GM18499 (cell line): Measurements from ENCODE around the gene RIPOR3.
"Not testable (repeated sequence)": the region's sequence is repeated elsewhere in the genome, so short reads cannot be mapped to it uniquely, and the experiment has no call there.

Experiments
- ATAC-seq: cut with Tn5 transposase; IDR thresholded peaks from one replicate; pipeline ENCODE4 v1.9.1; 2021; ENCODE audit warnings: moderate number of reproducible peaks; ENCODE audit not compliant: insufficient read depth, unreplicated experiment

RIPOR3 gene

DNA sequence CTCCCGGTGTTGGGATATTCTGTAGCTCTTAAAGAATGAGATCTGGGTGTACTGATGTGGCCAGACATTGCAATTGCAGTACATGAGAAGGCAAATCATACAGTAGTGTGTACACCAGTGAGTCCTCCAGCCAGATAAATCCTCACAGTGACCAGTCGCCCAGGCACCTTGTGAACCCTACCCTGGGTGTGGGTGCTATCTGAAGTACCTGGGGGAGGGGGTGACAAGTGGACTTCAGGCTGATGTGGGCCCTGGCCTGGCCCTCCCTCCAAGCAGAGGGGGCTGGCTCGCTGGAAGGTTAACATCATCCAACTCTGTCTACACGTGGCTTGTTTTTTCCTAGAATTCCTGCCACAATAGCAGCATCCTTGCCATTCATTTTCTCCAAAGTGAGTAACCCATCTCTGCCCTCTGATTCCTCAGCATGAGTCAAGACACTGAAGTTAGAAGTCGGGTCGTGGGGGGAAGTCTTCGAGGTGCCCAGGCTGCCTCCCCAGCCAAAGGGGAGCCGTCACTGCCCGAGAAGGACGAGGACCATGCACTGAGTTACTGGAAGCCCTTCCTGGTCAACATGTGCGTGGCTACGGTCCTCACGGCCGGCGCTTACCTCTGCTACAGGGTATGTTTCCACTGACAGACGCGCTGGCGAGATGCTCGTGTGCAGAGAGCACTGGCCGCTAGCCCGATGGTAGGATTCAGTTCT, 110.3 kb downstream of the RIPOR3 start:
- no peak for ATAC-seq

DNA sequence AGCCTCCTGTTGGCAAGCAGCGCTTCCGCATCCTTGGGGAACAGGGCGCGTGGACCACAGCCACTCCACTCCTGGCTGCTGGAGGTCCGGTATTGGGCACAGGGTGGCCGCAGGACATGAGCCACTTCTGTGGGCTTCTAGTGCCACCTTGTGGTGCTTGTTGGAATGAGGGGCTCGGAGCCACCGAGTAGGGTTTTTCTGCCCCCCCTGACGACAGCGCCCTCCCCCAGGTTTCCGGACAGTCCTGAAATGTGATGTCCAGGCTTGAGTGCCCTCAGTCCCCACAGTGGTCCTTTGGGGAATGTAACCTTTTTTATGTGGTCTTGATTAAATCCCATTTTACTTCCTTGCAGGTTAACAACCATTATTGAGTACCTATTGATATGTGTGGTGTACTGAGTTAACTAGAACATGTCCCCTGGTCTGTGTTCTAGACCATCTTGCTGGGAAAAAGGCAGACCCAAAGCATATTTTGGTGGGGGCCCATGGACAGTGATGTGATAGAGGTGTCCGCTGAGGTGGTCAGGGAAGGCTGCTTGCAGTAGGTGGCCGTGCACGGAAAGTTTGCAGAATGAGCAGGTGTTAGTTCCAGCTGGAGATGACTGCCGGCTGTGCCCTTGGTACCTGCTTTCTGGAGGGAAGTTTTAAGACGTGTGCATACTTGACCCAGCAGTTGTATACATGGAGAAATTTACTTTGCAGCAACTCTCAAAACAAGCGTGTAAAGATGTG, 111.2 kb downstream of the RIPOR3 start:
- no peak for ATAC-seq

DNA sequence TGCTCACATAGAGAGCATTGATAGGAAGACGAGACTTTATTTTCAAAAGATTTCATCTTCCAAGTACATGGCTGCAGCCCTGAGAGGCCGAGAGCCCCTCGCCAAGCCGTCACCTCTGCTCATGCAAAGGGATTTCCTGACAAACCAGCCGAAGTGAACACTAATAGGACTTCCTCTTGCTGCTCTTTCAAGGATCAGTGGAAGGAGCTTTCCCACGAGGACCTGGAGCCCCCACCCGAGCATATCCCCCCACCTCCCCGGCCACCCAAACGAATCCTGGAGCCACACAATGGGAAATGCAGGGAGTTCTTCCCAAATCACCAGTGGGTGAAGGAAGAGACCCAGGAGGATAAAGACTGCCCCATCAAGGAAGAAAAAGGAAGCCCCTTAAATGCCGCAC, 111.8 kb downstream of the RIPOR3 start:
- ATAC-seq = no peak

DNA sequence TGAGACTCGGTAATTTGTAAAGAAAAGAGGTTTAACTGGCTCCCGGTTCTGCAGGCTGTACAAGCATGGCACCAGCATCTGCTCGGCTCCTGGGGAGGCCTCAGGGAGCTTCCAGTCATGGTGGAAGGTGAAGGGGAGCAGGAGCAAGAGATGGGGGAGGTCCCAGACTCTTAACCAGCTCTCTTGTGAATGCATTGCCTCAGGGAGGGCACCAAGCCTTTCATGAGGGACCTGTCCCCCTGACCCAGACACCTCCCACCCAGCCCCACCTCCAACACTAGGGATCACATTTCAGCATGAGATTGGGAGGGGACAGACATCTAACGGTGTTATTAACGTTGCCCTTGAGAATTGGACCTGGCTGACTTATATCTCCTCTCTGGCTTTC, 112.6 kb downstream of the RIPOR3 start:
- ATAC-seq = no peak

DNA sequence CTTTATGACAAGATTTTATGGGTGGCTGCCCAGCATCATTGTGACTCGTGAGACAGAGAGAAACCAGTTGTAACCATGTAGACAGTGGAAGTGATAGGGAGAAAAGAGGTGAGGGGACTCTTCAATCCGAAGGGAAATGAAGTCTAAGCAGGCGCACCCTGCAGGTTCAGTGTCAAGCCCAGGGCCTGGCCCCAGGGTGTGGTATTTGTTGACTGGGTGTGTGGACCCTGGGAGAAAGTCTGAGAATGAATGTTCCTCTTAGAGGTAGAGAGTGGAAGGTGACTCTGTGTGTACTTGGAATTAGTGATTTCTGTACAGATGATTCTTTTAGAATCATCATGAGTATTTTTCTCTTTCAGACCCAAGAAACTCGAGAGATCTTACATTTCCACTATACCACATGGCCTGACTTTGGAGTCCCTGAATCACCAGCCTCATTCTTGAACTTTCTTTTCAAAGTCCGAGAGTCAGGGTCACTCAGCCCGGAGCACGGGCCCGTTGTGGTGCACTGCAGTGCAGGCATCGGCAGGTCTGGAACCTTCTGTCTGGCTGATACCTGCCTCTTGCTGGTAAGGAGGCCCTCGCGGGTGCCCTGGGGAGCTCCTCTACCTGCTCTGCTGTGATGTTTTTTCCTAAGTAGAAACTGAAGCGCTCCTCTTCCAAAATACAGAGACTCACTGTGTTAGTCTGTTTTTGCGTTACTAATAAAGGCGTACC, 113.1 kb downstream of the RIPOR3 start:
- no peak for ATAC-seq

DNA sequence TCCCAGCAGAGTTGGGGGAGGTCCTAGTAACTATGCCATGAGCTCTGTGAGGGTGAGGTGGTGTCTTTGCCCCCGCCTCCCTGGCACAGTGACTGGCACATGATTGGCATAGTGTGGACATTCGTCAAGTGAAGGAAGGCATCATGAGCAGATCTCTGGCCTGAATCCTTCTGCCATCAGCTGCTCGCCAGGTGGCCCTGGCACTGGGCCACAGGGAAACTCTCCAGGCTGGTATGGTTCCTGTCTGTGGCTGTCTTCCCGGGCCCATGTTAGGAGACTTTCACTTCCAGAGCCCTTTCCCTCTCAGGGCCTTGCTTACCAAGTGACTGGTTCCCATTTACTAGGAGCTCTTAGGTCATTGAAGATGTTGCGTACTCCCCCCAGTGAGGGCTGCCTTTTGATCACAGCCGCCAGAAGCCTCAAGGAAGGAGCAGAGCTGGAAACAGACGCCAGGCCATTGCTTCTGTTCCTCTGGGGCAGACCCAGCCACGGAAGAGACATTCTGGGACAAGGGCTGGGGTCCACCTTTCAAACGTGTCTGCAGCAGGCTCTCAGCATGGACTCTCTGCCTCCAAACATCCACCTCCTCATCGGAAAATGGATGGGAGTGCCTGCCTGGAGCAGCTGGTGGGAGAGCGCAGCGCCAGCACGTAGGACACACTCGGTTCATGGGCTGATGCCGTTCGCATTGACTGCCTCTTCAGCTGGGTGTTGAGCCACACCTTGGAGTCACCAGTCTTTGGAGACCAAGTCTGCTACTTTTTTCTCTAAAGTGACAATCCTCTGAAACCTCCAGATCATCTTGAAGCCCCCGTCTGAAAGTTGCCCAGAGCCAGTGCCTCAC, 113.9 kb downstream of the RIPOR3 start:
- ATAC-seq = no peak

DNA sequence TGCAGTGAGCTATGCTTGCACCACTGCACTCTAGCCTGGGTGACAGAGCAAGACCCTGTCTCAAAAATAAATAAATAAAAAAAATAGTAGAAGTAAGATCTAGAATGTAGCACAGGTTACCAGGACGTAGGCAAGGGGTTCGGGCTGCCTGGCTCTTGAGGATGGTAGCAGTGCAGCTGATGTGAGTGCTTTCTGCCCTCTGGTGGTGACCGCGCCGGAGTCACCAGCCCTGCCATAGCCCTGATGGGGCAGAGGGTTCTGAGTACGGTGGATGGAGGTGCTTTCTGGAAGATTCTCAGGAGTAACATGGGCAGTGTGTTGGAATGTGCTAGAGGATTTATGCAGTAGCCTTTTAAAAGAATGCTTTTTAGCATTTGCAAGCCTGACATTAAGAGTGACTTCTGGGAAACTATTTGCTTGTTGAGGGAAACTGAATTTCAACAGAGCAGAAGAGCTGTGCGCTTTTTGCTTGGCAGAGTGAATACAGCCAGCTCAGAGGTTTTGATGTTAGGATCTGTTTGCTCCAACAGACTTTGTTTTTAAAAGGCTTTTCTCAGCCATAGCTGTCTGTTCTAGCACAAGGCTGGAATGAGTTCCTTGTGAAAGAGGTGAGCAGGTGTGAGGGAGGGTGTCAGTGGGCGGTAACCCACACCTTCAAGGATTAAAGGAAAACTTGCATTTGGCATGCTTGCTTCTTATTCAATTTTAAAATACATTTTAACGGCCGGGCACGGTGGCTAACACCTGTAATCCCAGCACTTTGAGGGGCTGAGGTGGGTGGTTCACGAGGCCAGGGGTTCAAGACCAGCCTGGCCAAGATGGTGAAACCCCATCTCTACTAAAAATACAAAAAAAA, 115.2 kb downstream of the RIPOR3 start:
- no peak for ATAC-seq

DNA sequence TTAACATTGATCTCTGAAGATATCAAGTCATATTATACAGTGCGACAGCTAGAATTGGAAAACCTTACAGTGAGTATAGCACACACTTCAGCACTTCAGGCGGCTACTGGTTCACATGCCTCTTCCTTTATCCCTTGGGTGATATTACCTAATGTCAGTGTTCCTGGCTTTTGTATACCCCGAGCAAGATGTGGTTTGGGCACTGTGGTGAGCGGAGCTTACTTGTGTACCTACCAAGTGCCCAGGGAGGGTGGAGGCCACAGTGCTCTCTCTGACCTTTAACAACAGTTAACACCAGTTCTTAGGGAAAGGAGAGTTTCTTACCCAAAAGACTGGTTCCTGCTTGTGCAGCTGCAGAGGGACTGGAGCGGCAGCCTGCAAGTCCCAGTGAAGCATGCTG, 116.8 kb downstream of the RIPOR3 start:
- no peak for ATAC-seq

DNA sequence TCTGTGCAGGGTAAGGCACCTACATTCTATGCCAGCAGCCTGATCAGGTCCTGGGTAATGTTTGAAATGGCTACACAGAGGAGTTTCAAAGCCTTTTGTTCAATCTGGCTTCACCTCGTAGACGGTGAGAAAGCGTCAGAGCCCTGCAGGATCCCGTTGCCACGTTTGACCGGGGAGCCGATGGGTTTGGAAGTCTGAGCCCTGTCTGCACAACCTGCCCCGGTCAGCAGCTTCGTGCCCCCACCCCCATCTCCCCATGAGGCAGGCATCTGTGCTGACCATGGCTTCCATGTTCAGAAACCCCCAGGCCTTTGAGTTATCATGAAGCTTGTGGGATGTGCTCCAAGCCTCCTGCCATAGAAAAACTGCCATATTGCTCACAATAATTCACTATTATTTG, 117.2 kb downstream of the RIPOR3 start:
- ATAC-seq = no peak

DNA sequence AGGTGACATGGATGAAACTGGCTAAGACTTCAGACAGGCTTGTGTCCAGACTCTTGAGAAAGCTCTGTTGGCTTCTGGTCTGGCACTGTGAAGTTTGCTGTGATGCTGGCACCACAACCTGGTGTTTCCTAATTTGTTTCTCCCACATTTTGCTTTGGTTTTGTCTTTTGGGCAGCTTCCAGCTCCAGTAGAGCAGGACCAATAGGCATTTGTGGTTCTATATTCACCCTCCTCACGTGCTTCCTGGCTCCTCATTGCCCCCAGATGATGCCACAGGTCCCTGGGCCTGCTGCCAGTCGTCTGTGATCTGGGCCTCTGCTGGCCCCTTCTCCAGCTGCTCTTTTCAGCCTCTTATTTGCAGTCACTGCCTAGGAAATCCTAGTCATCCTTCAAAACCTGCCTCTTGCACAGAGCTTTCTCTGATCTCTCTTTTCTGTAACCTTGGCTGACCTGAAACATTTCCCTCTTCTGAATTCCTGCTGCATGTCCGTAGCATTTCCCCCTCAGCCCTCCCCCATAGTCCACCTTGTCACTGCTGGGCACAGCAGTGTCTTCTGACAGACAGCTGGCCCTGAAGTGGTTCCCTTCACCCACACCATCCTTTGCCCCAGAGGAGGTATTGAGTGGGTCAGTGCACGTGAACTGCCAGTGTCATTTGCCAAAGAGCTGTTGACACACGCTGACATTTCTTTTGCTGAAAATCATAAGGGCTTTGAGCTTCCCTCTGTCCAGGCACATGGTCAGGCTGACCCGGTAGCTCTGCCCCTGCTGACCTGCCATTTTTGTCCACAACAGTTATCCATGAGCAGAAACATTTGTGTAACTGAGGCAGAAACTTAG, 118.2 kb downstream of the RIPOR3 start:
- ATAC-seq = no peak

DNA sequence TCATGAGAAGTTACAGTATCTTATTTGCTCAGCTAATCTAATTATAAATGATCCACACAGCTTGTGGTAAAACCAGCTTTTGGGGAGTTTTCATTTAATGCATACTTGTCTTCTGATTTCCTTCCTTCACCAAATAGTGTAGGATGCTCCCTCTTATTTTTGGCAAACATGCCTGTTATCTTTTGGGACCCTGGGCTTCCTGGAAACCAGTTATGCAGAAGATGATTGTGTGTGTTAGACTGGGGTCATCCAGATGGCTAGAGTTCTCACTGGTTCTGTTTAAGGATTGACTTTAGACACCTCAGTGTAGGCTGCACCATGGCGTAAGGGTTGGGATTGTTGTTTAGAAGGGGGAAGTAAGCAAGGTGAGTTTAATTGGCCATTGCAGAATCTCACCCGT, 119.9 kb downstream of the RIPOR3 start:
- no peak for ATAC-seq

DNA sequence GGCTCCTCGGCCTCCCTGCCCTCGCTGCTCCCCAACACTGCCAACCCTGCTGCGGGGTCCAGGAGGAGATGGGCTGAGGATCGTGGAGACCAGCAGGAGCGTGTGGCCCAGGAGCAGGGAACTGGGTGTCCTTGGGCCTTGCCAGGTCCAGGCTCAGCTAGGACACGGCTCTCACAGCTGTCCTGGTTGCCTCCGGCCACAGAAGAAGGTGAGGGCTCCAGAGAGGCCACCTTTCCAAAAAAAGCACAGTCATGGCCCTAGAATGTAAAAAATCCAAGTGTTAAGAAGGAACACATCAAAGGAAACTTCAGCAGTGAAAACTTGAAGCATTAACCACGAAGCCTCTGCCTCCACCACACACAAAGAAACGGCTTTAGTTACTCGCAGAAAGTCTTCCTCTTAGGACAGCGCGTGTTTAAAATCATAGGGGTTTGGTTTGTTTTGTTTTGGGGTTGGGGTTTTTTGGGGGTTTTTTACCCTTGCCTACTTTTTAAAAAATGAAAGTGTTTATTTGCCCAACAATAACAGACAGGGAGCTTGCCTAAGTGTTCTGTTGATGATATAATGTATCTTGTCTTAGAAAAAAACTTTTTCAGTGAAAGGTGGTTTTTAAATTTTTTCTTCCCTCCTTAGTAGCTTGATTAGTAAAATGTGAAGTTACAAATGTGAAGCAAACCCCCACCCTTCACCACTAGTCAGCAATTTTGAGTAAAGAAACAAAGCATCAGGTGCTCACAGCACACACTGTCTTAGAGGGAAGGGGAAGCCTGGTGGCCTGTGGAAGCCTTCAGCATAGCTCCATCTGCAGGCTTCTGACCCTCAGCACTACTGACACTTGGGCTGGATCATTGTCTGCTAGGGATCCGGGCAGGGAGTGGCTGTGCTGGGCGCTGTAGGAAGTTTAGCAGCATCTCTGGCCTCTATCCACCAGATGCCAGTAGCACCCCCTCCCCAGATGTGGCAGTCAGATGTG, 121.2 kb downstream of the RIPOR3 start:
- no peak for ATAC-seq

DNA sequence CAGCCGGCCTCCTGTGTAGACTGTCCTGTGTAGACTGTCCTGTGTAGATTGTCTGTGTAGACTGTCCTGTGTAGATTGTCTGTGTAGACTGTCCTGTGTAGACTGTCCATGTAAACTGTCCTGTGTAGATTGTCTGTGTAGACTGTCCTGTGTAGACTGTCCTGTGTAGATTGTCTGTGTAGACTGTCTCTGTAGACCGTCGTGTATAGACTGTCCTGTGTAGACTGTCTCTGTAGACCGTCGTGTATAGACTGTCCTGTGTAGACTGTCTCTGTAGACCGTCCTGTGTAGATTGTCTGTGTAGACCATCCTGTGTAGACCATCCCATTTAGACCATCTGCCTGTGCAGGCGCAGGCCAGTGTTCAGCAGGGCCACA, 121.9 kb downstream of the RIPOR3 start:
- ATAC-seq = not testable (repeated sequence)

DNA sequence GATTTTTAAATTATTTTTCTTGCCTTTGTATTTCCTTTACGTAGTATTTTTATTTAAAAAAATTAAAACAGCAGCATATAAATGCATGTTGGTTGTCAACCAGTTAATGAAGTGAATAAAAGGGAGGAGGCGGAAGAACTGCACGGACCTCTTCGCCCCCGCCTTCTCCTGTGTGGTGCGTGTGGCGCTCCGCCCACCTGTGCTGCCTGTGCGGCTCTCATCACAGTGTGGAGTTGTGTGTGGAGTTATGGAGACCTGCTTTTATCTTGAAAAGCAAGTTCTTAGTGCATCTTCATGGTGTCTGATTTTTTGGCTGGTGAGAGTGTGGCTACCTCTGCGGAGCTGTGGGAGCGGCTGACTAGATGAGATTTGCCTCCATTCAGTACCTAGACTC, 122.8 kb downstream of the RIPOR3 start:
- ATAC-seq = no peak

DNA sequence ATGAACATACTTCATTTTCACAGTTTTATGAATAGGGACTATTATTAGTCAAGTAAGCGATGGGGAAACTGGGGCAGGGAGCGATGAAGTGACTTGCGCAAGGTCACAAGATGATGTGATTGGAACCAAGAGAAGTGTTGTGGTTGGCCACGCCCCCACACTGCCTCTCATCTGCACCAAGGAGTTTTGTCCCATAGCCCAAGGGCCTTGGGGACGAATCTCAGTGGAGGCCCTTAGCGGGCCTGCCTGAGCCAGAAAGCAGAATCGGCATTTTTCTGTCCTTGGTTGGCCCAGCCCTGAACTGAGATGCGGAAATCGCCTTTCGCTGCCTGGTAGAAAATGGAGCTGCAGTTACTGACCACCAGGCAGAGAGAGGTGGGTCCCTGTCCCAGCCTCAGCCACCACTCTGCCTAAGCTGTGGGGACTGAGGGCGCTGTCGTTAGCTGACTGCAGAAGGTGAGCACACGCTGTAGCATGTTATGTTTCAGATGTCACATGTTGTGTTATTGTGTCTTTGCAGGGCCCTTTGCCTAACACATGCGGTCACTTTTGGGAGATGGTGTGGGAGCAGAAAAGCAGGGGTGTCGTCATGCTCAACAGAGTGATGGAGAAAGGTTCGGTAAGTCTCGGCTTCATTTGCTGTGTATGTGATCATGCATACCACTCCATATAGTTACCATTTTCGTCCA, 123.3 kb downstream of the RIPOR3 start:
- no peak for ATAC-seq

DNA sequence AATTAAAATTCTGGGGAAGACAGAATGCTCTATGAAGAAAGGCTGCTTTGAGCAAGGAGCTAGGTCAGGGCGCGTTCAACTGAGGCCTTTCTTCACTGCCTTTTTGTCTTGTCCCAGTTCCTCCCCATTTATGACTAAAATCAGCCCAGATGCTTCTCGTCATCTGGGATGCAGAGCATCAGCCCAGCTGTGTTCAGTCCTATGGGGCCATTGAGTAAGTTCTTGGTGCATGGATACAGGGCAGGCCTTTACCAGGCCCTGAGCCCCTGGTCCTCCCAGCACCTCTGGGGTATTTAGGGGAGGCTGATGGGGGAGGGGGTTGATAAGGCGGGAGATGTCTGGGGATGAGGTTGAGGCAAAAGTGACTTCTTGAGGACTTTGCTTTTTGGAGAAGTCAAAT, 125.5 kb downstream of the RIPOR3 start:
- ATAC-seq = no peak

DNA sequence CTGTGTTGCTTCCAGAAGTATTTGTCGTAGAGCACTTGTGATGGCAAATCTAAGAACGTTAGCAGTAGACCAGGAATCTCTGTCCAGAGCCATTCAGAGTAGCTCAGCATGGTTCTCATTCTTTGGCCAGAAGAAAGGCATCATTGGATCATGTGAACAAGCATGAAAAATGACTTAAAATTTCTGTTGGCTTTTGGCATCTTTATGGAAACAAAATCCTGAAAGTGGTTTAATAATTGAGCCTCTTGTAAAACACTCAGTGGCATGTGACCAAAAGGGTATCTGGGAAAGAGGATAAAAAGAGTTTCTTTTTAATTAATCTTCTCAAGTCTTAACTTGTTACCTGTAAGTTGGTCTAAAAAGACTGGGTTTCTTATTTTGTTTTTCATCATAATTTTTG, 126.0 kb downstream of the RIPOR3 start:
- ATAC-seq = no peak
